GM12872 (cell line): ENCODE results near the gene GATAD2A.
A peak's percentile ranks its signal among the peaks of the same experiment; 100 is the strongest.

Source experiments
- TF ChIP-seq, protein P1 (sequence below): IDR thresholded peaks from 3 replicates; pipeline ENCODE4 v1.5.1; 2011; ENCODE audit warnings: low read depth, mild to moderate bottlenecking, low read length, moderate library complexity; ENCODE audit not compliant: insufficient read depth

The GATAD2A gene

DNA sequence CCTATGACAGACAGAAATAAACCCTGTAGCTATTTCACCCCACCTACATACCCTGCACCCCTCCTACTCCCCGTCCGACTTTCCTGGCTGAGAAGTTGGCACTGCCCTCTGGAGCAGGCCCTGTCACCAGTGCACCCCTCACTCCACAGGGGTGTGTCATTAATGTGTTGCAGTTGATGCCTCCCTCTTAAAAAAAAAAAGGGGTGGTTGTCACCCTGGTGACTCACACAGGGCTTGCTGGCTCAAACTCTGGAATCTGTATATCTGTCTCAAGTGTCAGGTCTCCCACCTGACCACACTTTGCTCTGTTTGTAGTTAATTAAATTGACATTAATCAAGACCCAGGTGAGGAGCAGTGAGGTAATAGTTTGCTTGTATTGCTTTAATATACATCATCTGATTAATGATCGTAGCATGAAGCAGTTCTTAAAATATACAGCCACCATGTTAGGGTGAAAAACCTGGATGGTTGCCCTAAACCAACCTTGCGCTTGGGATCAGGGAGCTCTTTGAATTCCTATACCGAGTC lies 2.0 kb upstream of the GATAD2A start:
- TF ChIP-seq, protein P1, sequence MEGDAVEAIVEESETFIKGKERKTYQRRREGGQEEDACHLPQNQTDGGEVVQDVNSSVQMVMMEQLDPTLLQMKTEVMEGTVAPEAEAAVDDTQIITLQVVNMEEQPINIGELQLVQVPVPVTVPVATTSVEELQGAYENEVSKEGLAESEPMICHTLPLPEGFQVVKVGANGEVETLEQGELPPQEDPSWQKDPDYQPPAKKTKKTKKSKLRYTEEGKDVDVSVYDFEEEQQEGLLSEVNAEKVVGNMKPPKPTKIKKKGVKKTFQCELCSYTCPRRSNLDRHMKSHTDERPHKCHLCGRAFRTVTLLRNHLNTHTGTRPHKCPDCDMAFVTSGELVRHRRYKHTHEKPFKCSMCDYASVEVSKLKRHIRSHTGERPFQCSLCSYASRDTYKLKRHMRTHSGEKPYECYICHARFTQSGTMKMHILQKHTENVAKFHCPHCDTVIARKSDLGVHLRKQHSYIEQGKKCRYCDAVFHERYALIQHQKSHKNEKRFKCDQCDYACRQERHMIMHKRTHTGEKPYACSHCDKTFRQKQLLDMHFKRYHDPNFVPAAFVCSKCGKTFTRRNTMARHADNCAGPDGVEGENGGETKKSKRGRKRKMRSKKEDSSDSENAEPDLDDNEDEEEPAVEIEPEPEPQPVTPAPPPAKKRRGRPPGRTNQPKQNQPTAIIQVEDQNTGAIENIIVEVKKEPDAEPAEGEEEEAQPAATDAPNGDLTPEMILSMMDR, result no peak

DNA sequence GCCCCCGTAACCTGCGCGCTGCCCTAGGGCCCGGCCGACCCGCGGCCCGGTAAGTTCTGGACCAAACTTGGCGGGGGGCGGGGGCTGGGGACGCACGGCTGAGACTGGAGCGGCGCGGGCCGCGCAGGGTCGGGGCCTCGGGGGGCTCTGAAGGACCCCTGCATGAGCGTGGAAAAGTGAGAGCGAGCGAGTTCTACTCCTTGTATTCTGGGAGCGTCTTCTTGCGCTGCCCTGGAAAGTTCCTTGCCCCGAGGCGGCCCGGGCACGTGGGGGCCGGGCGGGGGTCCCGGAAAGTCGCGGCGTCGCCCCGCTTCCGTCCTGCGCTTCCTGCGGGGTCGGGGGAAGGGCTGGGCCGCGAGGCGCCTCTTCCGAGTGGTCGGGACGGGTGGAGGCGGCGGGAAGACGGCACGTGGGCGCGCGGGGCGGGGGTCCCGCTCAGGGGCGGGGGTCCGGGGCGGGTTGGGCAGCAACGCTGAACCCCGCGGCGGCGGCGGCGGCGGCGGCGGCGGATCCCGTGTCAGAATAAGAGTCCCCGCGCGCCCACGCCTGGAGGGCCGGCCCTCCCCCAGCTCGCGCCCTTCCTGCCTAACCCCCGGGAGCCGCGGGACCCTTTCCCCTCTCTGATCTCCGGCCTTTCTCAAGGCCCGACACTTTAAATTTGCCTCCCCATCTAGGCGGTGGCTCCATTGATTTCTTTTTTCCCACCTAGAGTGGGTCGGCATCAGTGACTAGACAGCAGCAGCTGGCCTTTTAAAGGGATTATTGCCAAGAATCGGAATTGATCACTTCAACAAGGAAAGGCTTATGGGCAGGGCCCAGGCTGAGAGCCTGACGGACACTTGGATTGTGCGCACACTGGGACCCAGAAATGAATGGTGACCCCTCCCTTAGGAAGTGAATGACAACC lies 749 bp downstream of the GATAD2A start:
- TF ChIP-seq, protein P1, result no peak

DNA sequence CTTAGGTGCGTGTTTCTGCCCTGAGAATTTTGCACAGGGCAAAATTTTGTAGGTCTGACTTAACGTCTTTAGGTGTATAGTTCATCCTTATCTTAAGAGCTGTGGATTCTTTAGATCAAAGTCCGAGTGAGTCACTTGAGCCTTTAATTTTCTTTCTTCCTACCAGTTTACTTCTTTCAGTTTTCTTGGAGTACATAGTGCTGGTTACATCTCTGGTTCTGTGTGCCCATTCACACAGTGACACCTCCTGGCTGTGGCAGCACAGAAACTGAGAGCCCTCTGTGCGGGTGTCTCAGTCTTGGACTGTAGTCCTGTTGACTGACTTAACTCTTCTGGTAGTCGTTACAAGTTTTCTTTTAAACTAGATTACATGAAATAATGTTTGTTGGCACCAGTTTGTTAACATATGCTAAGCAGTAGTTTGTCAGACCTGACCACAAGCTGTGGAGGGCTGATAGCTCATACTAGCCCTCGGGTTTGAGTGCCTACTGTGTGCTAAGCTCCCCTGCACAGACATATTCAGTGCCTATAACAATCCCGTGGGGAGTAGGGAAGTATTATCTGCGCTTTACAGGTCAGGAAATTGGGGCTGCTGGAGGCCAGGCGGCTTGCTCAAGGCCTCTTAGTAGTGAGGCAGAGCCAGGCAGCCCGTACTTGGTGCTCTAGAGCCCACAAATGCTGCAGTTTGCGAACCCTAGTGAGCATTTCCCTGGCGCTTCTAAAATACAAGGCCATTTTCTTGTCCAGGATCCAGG lies 1.6 kb downstream of the GATAD2A start:
- TF ChIP-seq, protein P1, result peak; percentile 51

DNA sequence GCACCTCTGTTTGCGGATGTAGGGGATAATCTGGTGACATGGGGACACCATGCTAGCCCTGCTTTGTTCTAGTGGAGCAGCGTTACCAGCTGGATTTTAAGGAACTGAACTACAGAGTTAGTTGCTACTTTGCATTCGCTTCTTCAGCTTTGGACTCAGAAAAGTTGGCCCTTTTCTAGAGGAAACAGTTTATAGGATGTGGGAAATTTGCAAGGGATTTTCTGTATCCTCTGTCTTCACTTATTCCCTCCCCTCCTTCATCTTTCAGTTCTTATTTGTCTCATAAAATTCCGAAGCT lies 2.1 kb downstream of the GATAD2A start:
- TF ChIP-seq, protein P1, result no peak

DNA sequence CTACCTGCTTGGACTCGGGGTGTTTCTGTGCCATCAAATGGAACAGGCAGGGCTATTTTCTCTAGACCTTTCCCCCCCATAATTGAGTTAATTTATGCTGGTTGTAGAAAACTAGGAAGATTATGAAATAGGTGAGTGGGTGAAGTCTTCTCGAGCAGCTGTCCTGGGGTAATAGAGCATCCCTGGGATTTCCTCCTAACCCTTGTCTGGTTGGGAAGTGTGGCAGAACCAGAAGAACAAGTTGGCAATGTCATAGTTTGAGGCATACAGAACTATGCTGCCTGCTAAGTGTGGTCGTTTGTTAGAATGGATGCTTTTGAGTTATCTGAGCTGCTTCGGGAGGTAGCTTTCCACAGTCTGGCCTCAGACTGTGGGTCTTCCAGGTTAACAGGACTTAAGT lies 3.7 kb downstream of the GATAD2A start:
- TF ChIP-seq, protein P1, result no peak

DNA sequence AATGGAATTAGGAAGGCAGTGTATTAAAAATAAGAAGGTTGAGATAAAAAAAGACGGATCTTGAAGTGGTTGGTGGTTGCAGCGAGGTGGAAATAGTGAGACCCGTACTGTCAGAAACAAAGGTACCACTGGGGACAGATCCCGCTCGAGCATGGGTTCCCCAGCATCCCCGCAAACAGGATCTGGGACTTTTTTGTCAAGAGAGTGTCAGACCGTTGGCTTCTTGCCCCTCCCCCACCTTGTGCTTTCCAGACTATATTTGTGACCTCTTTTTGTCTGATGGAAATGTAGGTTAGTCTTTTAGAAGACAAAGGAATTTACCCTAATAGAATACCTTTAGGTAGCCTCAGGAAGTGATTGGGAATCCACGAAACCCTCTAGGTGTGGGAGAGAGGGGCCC lies 4.2 kb downstream of the GATAD2A start:
- TF ChIP-seq, protein P1, result no peak
